ENCODE measurements around the gene HBG1.

GRCh38 chr11:5281596-5281995 lies 31.9 kb upstream of the HBG1 start:
- no peak for TF ChIP-seq CTCF (conservative IDR thresholded peaks at IDR 0.05)
- no peak for TF ChIP-seq ZFX (IDR thresholded peaks at IDR 0.05)

Measured in C4-2B (cell line).